Stomach (tissue), 4 donors: ENCODE results near the gene CCNJL.

ENCODE experiments used
- POLR2A ChIP-seq, 4 donors: fragments of 450-650 bp; IDR thresholded peaks; one replicate each; pipeline ENCODE4 v1.6.1; 2016; ENCODE audit warnings: antibody characterized with exemption in 4 of 4, control low read depth in 2 of 4, mild to moderate bottlenecking in 1 of 4, moderate library complexity in 1 of 4
- POLR2AphosphoS5 ChIP-seq, 3 donors: sonication (generic); formaldehyde crosslinking; IDR thresholded peaks; one replicate each; pipeline ENCODE4 v1.6.1; 2016; ENCODE audit warnings: antibody characterized with exemption in 3 of 3
- TF ChIP-seq, protein P1 (sequence below), 7 experiments: fragments of 450-650 bp in 4 of 7; fragments of 200-600 bp in 3 of 7; sonication (generic) in 3 of 7; IDR thresholded peaks; one replicate each; pipeline ENCODE4 v1.5.1; 2016 to 2019; ENCODE audit warnings: antibody characterized with exemption in 7 of 7, control low read depth in 2 of 7, mild to moderate bottlenecking in 1 of 7

DNA sequence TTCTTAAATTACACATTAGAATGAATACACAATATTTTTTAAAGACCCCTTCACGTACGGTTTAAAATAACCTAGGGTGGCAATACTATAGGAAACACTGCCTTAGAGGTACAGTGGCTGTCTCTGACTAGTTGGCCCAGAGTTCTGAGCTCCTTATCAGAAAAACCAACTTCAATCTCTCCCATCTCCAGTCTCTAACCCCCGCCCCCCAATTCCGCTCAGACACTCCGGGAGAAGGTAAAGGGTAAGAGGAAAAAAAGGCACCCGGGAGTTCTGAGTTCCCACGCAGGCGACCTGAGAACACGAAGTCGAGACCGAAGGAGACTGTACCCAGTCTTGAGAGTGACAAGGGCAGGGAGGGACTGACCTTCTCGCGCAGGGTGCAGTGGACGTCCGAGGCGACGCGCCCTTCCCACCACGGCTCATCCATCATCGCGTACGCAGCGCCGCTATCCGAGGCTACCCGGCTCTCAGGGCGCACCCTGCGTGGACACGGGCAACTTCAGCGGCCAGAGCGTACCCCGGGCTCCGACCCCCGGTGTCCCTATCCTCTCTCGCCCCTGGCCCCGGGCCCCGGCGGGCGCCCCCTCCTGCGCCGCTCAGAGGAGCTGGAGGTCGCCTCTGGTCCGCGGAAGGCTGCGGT, 752 bp downstream of the CCNJL start:
- TF ChIP-seq, protein P1, sequence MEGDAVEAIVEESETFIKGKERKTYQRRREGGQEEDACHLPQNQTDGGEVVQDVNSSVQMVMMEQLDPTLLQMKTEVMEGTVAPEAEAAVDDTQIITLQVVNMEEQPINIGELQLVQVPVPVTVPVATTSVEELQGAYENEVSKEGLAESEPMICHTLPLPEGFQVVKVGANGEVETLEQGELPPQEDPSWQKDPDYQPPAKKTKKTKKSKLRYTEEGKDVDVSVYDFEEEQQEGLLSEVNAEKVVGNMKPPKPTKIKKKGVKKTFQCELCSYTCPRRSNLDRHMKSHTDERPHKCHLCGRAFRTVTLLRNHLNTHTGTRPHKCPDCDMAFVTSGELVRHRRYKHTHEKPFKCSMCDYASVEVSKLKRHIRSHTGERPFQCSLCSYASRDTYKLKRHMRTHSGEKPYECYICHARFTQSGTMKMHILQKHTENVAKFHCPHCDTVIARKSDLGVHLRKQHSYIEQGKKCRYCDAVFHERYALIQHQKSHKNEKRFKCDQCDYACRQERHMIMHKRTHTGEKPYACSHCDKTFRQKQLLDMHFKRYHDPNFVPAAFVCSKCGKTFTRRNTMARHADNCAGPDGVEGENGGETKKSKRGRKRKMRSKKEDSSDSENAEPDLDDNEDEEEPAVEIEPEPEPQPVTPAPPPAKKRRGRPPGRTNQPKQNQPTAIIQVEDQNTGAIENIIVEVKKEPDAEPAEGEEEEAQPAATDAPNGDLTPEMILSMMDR (IDR thresholded peaks at IDR 0.05): no peak
- TF ChIP-seq POLR2A (IDR thresholded peaks at IDR 0.05): no peak
- TF ChIP-seq POLR2AphosphoS5 (IDR thresholded peaks at IDR 0.05): no peak
